ENCODE data around the gene OR5AR1.

The OR5AR1 gene

DNA sequence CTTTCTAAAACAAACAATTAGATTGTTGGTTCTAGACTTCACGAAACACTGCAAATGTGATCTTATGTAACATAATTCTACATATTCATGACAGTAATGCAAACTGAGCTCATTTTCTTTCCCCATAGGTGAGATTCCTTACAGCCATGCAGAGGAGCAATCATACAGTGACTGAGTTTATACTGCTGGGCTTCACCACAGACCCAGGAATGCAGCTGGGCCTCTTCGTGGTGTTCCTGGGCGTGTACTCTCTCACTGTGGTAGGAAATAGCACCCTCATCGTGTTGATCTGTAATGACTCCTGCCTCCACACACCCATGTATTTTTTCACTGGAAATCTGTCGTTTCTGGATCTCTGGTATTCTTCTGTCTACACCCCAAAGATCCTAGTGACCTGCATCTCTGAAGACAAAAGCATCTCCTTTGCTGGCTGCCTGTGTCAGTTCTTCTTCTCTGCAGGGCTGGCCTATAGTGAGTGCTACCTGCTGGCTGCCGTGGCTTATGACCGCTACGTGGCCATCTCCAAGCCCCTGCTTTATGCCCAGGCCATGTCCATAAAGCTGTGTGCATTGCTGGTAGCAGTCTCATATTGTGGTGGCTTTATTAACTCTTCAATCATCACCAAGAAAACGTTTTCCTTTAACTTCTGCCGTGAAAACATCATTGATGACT, 36.9 kb downstream of the OR5AR1 start:
- CTCF ChIA-PET = no interaction called here
- no peak for DNase-seq (ENCODE audit: extremely low spot score)
- POLR2A ChIA-PET = no interaction called here
- TF ChIP-seq, protein P1, sequence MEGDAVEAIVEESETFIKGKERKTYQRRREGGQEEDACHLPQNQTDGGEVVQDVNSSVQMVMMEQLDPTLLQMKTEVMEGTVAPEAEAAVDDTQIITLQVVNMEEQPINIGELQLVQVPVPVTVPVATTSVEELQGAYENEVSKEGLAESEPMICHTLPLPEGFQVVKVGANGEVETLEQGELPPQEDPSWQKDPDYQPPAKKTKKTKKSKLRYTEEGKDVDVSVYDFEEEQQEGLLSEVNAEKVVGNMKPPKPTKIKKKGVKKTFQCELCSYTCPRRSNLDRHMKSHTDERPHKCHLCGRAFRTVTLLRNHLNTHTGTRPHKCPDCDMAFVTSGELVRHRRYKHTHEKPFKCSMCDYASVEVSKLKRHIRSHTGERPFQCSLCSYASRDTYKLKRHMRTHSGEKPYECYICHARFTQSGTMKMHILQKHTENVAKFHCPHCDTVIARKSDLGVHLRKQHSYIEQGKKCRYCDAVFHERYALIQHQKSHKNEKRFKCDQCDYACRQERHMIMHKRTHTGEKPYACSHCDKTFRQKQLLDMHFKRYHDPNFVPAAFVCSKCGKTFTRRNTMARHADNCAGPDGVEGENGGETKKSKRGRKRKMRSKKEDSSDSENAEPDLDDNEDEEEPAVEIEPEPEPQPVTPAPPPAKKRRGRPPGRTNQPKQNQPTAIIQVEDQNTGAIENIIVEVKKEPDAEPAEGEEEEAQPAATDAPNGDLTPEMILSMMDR (IDR thresholded peaks at IDR 0.05; ENCODE audit: control extremely low read depth, extremely low read depth, low read depth, missing control alignments) = no peak

DNA sequence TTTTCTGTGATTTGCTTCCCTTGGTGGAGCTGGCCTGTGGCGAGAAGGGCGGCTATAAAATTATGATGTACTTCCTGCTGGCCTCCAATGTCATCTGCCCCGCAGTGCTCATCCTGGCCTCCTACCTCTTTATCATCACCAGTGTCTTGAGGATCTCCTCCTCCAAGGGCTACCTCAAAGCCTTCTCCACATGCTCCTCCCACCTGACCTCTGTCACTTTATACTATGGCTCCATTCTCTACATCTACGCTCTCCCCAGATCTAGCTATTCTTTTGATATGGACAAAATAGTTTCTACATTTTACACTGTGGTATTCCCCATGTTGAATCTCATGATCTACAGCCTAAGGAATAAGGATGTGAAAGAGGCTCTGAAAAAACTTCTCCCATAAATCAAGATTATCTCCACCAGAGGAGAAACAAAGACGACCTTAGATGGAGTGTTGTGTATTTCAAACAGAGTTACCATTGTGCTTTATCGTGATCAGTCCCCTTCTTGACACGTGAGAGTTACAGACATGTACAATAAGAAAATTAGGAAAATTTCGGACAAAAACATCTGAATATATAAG, 37.5 kb downstream of the OR5AR1 start:
- ChIA-PET CTCF (no interaction called here), POLR2A (no interaction called here)
- TF ChIP-seq, protein P1 (IDR thresholded peaks at IDR 0.05; ENCODE audit: control extremely low read depth, extremely low read depth, low read depth, missing control alignments) = no peak
- no peak for DNase-seq (ENCODE audit: extremely low spot score)

DNA sequence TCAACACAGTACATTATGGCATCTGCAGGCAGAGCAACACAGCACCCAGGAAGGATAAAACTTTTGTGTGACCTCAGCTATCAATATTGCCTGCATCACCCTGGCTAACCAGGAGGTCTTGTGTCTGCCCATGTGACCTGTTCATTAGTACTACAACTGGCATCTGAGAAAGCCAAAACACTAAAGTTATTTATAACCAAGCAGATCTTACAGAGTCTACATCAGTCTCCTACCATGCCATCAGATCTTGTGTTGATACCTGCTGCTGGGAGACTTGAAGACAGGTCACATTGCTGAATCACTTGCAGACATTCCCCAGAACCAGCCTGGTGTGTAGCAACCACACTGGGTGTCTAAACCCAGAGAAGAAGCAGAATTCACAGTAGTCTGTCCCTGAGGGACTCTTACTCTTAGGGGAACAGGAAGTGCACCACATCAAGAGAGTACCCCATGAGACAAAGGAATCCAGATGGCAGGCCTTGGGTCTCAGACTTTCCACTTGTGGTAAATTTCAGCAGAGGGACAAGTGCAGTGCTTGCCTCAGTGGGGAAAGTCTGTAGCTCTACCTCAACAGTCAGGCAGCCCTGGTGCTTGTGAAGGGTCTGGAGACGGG, 42.4 kb downstream of the OR5AR1 start:
- no peak for DNase-seq (ENCODE audit: extremely low spot score)
- ChIA-PET CTCF (interaction anchor here (1.2 to 1.8 kb wide), 2 partner anchors 10 to 26 kb away, joined by 3 to 4 read pairs; no protein-coding TSS in a partner anchor), POLR2A (no interaction called here)
- TF ChIP-seq, protein P1 (IDR thresholded peaks at IDR 0.05; ENCODE audit: control extremely low read depth, extremely low read depth, low read depth, missing control alignments) = no peak

DNA sequence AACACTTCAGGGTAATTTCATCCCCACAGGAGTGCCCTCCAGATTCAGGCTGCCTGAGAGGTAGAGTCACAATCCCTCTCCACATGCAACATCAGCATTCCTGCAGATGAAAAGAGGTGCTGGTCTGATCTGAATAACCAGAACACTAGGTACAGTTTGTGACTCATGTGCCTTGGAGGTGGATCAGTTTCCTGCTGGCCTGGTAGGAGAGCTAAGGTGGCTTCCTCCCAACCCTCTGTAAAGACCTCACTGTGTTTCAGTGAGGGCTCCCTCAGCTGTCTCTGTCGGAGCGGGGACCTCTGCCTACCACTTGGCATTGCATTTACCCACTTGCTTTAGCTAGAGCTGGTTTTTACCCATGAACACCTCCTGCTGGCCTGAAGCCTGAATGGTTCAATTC, 43.0 kb downstream of the OR5AR1 start:
- ChIA-PET POLR2A (no interaction called here), CTCF (interaction anchor here (1.2 to 1.8 kb wide), 2 partner anchors 11 to 27 kb away, joined by 3 to 4 read pairs; no protein-coding TSS in a partner anchor)
- TF ChIP-seq, protein P1 (IDR thresholded peaks at IDR 0.05; ENCODE audit: control extremely low read depth, extremely low read depth, low read depth, missing control alignments) = no peak
- DNase-seq (ENCODE audit: extremely low spot score) = no peak

DNA sequence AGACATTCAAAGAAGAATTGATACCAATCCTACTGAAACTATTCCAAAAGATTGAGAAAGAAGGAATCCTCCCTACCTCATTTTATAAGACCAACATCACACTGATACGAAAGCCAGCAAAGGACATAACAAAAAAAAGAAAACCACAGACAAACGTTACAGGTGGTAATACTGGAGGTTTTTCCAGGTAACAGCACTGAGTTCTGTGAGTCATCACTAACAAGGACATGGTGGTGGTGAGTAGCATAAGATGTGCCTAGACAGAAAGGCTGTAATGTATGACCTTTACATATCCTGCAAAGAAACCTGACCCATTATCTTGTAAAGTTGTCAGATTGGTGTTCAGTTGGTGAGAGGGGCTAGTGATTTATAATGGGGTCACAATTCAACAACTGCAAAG, 50.7 kb downstream of the OR5AR1 start:
- ChIA-PET CTCF (no interaction called here), POLR2A (no interaction called here)
- no peak for DNase-seq (ENCODE audit: extremely low spot score)
- TF ChIP-seq, protein P1 (IDR thresholded peaks at IDR 0.05; ENCODE audit: control extremely low read depth, extremely low read depth, low read depth, missing control alignments) = no peak

Measured in GM10248 (cell line).